HEK293T (cell line): ENCODE data around the gene TMEM225.

Source experiments
- CTCF ChIA-PET: fragments of 350-600 bp; formaldehyde crosslinking; extraction: SDS; loops from one replicate; lab custom pipeline; 2021; ENCODE audit warnings: antibody characterized with exemption, inconsistent platforms; lab: Yijun Ruan, JAX
- POLR2A ChIA-PET: fragments of 350-600 bp; formaldehyde crosslinking; extraction: SDS; loops from one replicate; lab custom pipeline; 2020; ENCODE audit warnings: antibody characterized with exemption, inconsistent platforms; lab: Yijun Ruan, JAX
- DNase-seq: peaks from one replicate; pipeline ENCODE4 v3.0.0; 2012; ENCODE audit warnings: mixed read lengths; ENCODE audit errors: extremely low spot score
- ARNT ChIP-seq: fragments of 450-650 bp; IDR thresholded peaks from 2 replicates; pipeline ENCODE4 v1.6.1; 2017; ENCODE audit warnings: mild to moderate bottlenecking
- BHLHE40 ChIP-seq: fragments of 450-650 bp; IDR thresholded peaks from 2 replicates; pipeline ENCODE4 v1.6.1; 2016; ENCODE audit warnings: mild to moderate bottlenecking, moderate library complexity, borderline replicate concordance
- CTBP1 ChIP-seq: fragments of 450-650 bp; IDR thresholded peaks from 2 replicates; pipeline ENCODE4 v1.6.1; 2016; ENCODE audit warnings: borderline replicate concordance
- ELF4 ChIP-seq: fragments of 450-650 bp; IDR thresholded peaks from 2 replicates; pipeline ENCODE4 v1.6.1; 2017; ENCODE audit warnings: antibody characterized with exemption
- FOXA1 ChIP-seq: fragments of 450-650 bp; IDR thresholded peaks from 2 replicates; pipeline ENCODE4 v1.6.1; 2016; ENCODE audit warnings: mild to moderate bottlenecking
- FOXK2 ChIP-seq: fragments of 450-650 bp; IDR thresholded peaks from 2 replicates; pipeline ENCODE4 v1.6.1; 2016; ENCODE audit warnings: mild to moderate bottlenecking
- FOXM1 ChIP-seq: fragments of 450-650 bp; IDR thresholded peaks from 2 replicates; pipeline ENCODE4 v1.6.1; 2017; ENCODE audit warnings: mild to moderate bottlenecking, borderline replicate concordance
- HDGF ChIP-seq: fragments of 450-650 bp; IDR thresholded peaks from 2 replicates; pipeline ENCODE4 v1.6.1; 2017; ENCODE audit warnings: antibody characterized with exemption, borderline replicate concordance
- L3MBTL2 ChIP-seq: fragments of 450-650 bp; conservative IDR thresholded peaks from 2 replicates; pipeline ENCODE4 v1.6.1; 2016; ENCODE audit warnings: mild to moderate bottlenecking
- LEF1 ChIP-seq: fragments of 450-650 bp; IDR thresholded peaks from 2 replicates; pipeline ENCODE4 v1.6.1; 2017; ENCODE audit warnings: mild to moderate bottlenecking, borderline replicate concordance
- NFRKB ChIP-seq: fragments of 450-650 bp; IDR thresholded peaks from 2 replicates; pipeline ENCODE4 v1.6.1; 2016; ENCODE audit warnings: mild to moderate bottlenecking, moderate library complexity
- PKNOX1 ChIP-seq: fragments of 450-650 bp; IDR thresholded peaks from 2 replicates; pipeline ENCODE4 v1.6.1; 2016
- SP1 ChIP-seq: fragments of 450-650 bp; IDR thresholded peaks from 2 replicates; pipeline ENCODE4 v1.6.1; 2017
- SUZ12 ChIP-seq: fragments of 450-650 bp; IDR thresholded peaks from 2 replicates; pipeline ENCODE4 v1.6.1; 2016; ENCODE audit warnings: mild to moderate bottlenecking
- TARDBP ChIP-seq: fragments of 450-650 bp; IDR thresholded peaks from 2 replicates; pipeline ENCODE4 v1.6.1; 2016
- ZNF384 ChIP-seq: fragments of 450-650 bp; IDR thresholded peaks from 2 replicates; pipeline ENCODE4 v1.6.1; 2016

The TMEM225 gene

DNA sequence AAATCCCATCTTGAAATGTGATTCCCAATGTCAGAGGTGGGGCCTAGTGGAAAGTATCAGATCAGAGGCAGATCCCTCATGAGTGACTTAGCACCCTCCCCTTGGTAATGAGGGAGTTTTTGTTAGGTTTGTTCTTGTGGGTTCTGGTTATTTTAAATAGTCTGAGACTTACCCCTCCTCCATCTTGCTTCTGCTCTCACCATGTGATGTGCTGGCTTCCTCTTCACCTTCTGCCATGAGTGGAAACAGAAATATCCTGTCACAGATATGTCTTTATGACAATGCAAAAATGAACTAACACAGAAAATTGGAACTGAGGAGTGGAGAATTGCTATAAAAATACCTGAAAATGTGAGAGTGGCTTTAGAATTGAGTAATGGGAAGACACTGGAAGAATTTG lies 33.1 kb downstream of the TMEM225 start:
- ChIA-PET CTCF (no interaction called here), POLR2A (no interaction called here)
- TF ChIP-seq ZNF384 (no peak), TARDBP (no peak), FOXK2 (no peak), ELF4 (no peak), NFRKB (no peak), LEF1 (no peak), SP1 (no peak), ARNT (no peak), CTBP1 (no peak), L3MBTL2 (no peak), FOXM1 (no peak), PKNOX1 (no peak), FOXA1 (no peak), BHLHE40 (no peak), SUZ12 (no peak)
- DNase-seq, result no peak

GRCh38 chr11:123851110-123851509 lies 34.4 kb downstream of the TMEM225 start:
- no peak for DNase-seq
- ChIA-PET CTCF (no interaction called here), POLR2A (no interaction called here)
- TF ChIP-seq SUZ12 (no peak), LEF1 (no peak), SP1 (no peak), FOXA1 (no peak)

DNA sequence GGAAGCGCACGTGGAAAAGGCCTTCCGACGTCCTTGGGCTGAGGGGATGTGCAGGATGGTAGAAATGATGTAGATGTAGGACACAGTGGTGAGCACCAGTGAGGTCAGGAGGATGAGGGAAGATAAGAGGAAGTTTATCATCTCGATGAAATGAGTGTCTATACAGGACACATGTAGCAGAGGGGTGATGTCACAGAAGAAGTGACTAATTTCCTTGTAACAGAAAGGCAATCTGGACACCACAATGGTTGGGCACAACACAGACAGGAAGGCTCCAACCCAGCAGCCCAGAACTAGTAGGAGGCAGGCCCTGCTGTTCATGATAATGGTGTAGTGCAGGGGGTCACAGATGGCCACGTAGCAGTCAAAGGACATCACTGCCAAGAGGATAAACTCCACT lies 44.3 kb downstream of the TMEM225 start:
- no peak for DNase-seq
- CTCF ChIA-PET, result no interaction called here
- TF ChIP-seq TARDBP (no peak), NFRKB (no peak), SP1 (no peak), ELF4 (no peak), FOXK2 (no peak), ARNT (no peak), LEF1 (no peak), SUZ12 (no peak), FOXM1 (no peak), CTBP1 (no peak)
- POLR2A ChIA-PET, result no interaction called here

GRCh38 chr11:123839131-123839530 lies 46.3 kb downstream of the TMEM225 start:
- TF ChIP-seq ARNT (no peak), TARDBP (no peak), FOXM1 (no peak), ELF4 (no peak), ZNF384 (no peak), LEF1 (no peak), FOXK2 (no peak), SP1 (no peak), FOXA1 (no peak), HDGF (no peak), SUZ12 (no peak), PKNOX1 (no peak), CTBP1 (no peak), L3MBTL2 (no peak), NFRKB (no peak), BHLHE40 (no peak)
- ChIA-PET POLR2A (no interaction called here), CTCF (no interaction called here)
- DNase-seq, result no peak

- POLR2A ChIA-PET, result no interaction called here
- no peak for TF ChIP-seq SUZ12
- no peak for TF ChIP-seq FOXK2
- TF ChIP-seq SP1, result no peak
- TF ChIP-seq PKNOX1, result no peak
- no peak for TF ChIP-seq BHLHE40
- no peak for TF ChIP-seq HDGF
- TF ChIP-seq TARDBP, result no peak
- no peak for TF ChIP-seq ELF4
- TF ChIP-seq NFRKB, result no peak
- no peak for TF ChIP-seq CTBP1
- DNase-seq, result no peak
- CTCF ChIA-PET, result no interaction called here
Measured at GRCh38 chr11:123838659-123839058, 46.8 kb downstream of the TMEM225 start.

GRCh38 chr11:123838199-123838598 lies 47.3 kb downstream of the TMEM225 start:
- CTCF ChIA-PET, result no interaction called here
- DNase-seq, result no peak
- TF ChIP-seq ELF4, result no peak
- TF ChIP-seq HDGF, result no peak
- TF ChIP-seq FOXM1, result no peak
- POLR2A ChIA-PET, result no interaction called here

DNA sequence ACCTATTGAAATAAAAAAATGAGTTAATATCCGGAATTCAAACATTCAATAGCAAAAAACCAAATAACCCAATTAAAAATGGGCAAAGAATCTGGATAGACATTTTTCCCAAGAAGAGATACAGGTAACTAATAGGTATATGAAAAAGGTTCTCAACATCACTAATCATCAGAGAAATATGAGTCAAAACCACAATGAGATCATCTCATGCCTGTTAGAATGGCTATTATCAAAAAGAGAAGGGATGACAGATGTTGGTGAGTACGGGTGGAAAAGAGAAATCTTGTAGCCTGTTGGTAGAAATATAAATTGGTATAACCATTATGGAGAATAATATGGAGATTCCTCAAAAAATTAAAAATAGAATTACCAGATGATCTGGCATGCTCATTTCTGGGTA lies 52.4 kb downstream of the TMEM225 start:
- CTCF ChIA-PET, result no interaction called here
- TF ChIP-seq BHLHE40 (no peak), NFRKB (no peak), LEF1 (no peak), FOXM1 (no peak), SUZ12 (no peak)
- POLR2A ChIA-PET, result no interaction called here
- no peak for DNase-seq
